ENCODE data around the gene TIGD2.

Gene TIGD2

GRCh38 chr4:89161841-89162240 is 50.5 kb downstream of the TIGD2 start:
- DNase-seq, result no peak

GRCh38 chr4:89162496-89162895 is 51.2 kb downstream of the TIGD2 start:
- DNase-seq, result no peak

DNA sequence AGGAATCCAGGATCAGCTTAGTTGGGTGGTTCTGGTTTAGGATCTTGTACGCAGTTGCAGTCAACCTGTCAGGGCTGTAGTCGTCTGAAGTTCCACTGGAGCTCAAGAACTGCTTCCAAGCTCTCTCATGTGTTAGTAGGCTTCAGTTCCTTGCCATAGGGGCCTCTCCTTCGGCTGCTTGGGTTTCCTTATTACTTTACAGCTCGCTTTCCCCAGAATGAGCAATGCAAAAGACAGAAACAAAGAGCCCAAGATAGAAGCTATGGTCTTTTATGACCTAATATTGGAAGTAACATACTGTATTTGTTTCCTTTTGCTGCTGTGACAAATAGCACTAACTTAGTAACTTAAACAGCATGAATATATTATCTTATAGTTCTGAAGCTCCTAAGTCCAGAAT is 51.7 kb downstream of the TIGD2 start:
- DNase-seq, result no peak

- DNase-seq, result no peak
Measured at GRCh38 chr4:89164400-89164799, 53.1 kb downstream of the TIGD2 start.

Measured in anterior cingulate cortex (tissue), 58 donors.